Panc1 (cell line): Measurements from ENCODE around the gene DUXB. TPM values are rescaled to one million over a fixed set of nuclear protein-coding genes. Genes with fewer than 3 reads are reported as not detected.
A peak's percentile ranks its signal among the peaks of the same experiment; 100 is the strongest.

ENCODE experiments used
- ATAC-seq: fragments of 200-7000 bp; cut with Tn5 transposase; 2 replicates; pipeline ENCODE4 v1.9.1; 2020; ENCODE audit warnings: mild to moderate bottlenecking, moderate library complexity
- BruUV-seq: library from RNA; stranded (reverse); fragments of 400-500 nt; replicated peaks from 2 replicates; lab custom pipeline; 2021; lab: Mats Ljungman, UMichigan
- CTCF ChIA-PET: fragments of 300-600 bp; sonication (Branson Sonifier 250); formaldehyde crosslinking; loops from one replicate; lab custom pipeline; 2022; ENCODE audit warnings: antibody characterized with exemption; lab: Charles Lee
- POLR2A ChIA-PET: fragments of 300-600 bp; sonication (Branson Sonifier 250); formaldehyde crosslinking; loops from one replicate; lab custom pipeline; 2022; ENCODE audit warnings: antibody characterized with exemption; lab: Charles Lee
- DNase-seq: peaks from one replicate; pipeline ENCODE4 v3.0.0-alpha.2; 2010; ENCODE audit warnings: low read depth, low spot score
- H3K27ac ChIP-seq: 2 replicates; pipeline ENCODE4 v1.5.1; 2011; ENCODE audit warnings: mild to moderate bottlenecking, low read length, inconsistent platforms
- H3K27me3 ChIP-seq: fragments of 200-500 bp; sonication (Bioruptor generic); 2 replicates; pipeline ENCODE4 v1.6.0; 2014; ENCODE audit warnings: low read length, inconsistent platforms; ENCODE audit not compliant: control insufficient read depth, insufficient read depth
- H3K36me3 ChIP-seq: fragments of 200-500 bp; sonication (Bioruptor generic); 2 replicates; pipeline ENCODE4 v1.5.1; 2014; ENCODE audit warnings: inconsistent platforms, mild to moderate bottlenecking, low read length, moderate library complexity; ENCODE audit not compliant: control insufficient read depth, insufficient read depth
- H3K4me1 ChIP-seq: 2 replicates; pipeline ENCODE4 v1.5.1; 2011; ENCODE audit warnings: inconsistent platforms, mild to moderate bottlenecking, low read length, moderate library complexity; ENCODE audit not compliant: control insufficient read depth, insufficient read depth
- H3K4me3 ChIP-seq, 2 experiments: 2 replicates each; pipeline ENCODE4 v1.5.1; 2011 to 2012; ENCODE audit warnings: low read depth in 2 of 2, low read length in 2 of 2, mild to moderate bottlenecking in 2 of 2, inconsistent platforms in 1 of 2, moderate library complexity in 1 of 2
- H3K9me3 ChIP-seq: fragments of 200-500 bp; sonication (Bioruptor generic); 2 replicates; pipeline ENCODE4 v1.5.1; 2014; ENCODE audit warnings: low read depth, mild to moderate bottlenecking, inconsistent platforms, low read length, moderate library complexity; ENCODE audit not compliant: control insufficient read depth, insufficient read depth
- CTCF ChIP-seq: fragments of 450-650 bp; IDR thresholded peaks from 2 replicates; pipeline ENCODE4 v1.5.1; 2017; ENCODE audit warnings: mild to moderate bottlenecking
- POLR2AphosphoS5 ChIP-seq: IDR thresholded peaks from 2 replicates; pipeline ENCODE4 v1.6.1; 2012; ENCODE audit warnings: mild to moderate bottlenecking, low read depth, low read length, moderate library complexity
- REST ChIP-seq, 2 experiments: IDR thresholded peaks; 2 replicates each; pipeline ENCODE4 v1.6.1; 2011 to 2012; ENCODE audit warnings: low read depth in 2 of 2, control low read depth in 1 of 2, low read length in 1 of 2, mild to moderate bottlenecking in 1 of 2, moderate library complexity in 1 of 2; ENCODE audit not compliant: insufficient read depth in 1 of 2
- SIN3A ChIP-seq: IDR thresholded peaks from 2 replicates; pipeline ENCODE4 v1.6.1; 2012; ENCODE audit warnings: low read depth, mild to moderate bottlenecking, low read length, moderate library complexity, borderline replicate concordance; ENCODE audit not compliant: insufficient read depth
- TCF7L2 ChIP-seq: IDR thresholded peaks from 2 replicates; pipeline ENCODE4 v1.6.1; 2011; ENCODE audit warnings: mild to moderate bottlenecking, low read depth, low read length, inconsistent platforms
- in situ Hi-C: cut with HindIII; loops from 2 replicates; pipeline ENCODE4 v1.10.0; 2016; ENCODE audit warnings: low sequenced_read_pairs, low pct_unique_long_range_greater_than_20kb
- intact Hi-C: fragments of 100-400 bp; cut with micrococcal nuclease; formaldehyde crosslinking; loops from one replicate; pipeline ENCODE4 v1.10.0; 2022; ENCODE audit not compliant: unreplicated experiment
- total RNA-seq: library from RNA; stranded (reverse); gene quantifications from one replicate; pipeline ENCODE4 v1.2.1, GENCODE V29; 2021; ENCODE audit not compliant: unreplicated experiment

Gene DUXB
- total RNA-seq, 1 experiment from 2014 or later, result not detected

- no peak overlapping the region for H3K27ac ChIP-seq
- no peak for DNase-seq
- CTCF ChIA-PET, result no interaction called here
- no TSS peak for BruUV-seq
- no peaks in the 10 kb centered on the region for H3K4me1 ChIP-seq
- no peak for ATAC-seq
- POLR2A ChIA-PET, result no interaction called here
- H3K36me3 ChIP-seq, result no peaks in the 10 kb centered on the region
- in situ Hi-C loops (no loop called here), intact Hi-C loops (no loop called here)
- no peaks in the 10 kb centered on the region for H3K9me3 ChIP-seq
- peak; percentile 22 for TF ChIP-seq CTCF
- TF ChIP-seq POLR2AphosphoS5, result no peak
- no peak for TF ChIP-seq SIN3A
- no peak for TF ChIP-seq REST (IDR thresholded peaks at IDR 0.05; ENCODE audit: insufficient read depth in 1 of 2, low read depth in 2 of 2, low read length in 1 of 2)
- TF ChIP-seq TCF7L2, result no peak
- H3K27me3 ChIP-seq, result no peaks in the 10 kb centered on the region
- H3K4me3 ChIP-seq, result no peak overlapping the region
Observed at GRCh38 chr16:75695708-75696107, 5.6 kb downstream of the DUXB start.

GRCh38 chr16:75687361-75687760 lies 13.9 kb downstream of the DUXB start:
- no TSS peak for BruUV-seq
- intact Hi-C loops, result no loop called here
- CTCF ChIA-PET, result no interaction called here

More at GRCh38 chr16:75687361-75687760, 13.9 kb downstream of the DUXB start:
- DNase-seq (no peak), ATAC-seq (no peak)
- in situ Hi-C loops, result no loop called here
- no peaks in the 10 kb centered on the region for H3K36me3 ChIP-seq
- no peaks in the 10 kb centered on the region for H3K27me3 ChIP-seq
- H3K4me3 ChIP-seq, result no peak overlapping the region
- H3K9me3 ChIP-seq, result no peaks in the 10 kb centered on the region
- TF ChIP-seq TCF7L2, result no peak
- no peak for TF ChIP-seq CTCF
- no peak for TF ChIP-seq REST (IDR thresholded peaks at IDR 0.05; ENCODE audit: insufficient read depth in 1 of 2, low read depth in 2 of 2, low read length in 1 of 2)
- no peak for TF ChIP-seq SIN3A
- H3K4me1 ChIP-seq, result no peaks in the 10 kb centered on the region
- no peak overlapping the region for H3K27ac ChIP-seq
- POLR2A ChIA-PET, result no interaction called here
